Activated gamma-delta T cell (primary cell): ENCODE data around the gene UCP3.

ENCODE experiments used
- DNase-seq: peaks from one replicate; lab custom pipeline; 2025; lab: John Stamatoyannopoulos, UW
- total RNA-seq, 2 donors: gene quantifications; one replicate each; lab custom pipeline; 2026; lab: John Stamatoyannopoulos, UW

UCP3 gene, protein sequence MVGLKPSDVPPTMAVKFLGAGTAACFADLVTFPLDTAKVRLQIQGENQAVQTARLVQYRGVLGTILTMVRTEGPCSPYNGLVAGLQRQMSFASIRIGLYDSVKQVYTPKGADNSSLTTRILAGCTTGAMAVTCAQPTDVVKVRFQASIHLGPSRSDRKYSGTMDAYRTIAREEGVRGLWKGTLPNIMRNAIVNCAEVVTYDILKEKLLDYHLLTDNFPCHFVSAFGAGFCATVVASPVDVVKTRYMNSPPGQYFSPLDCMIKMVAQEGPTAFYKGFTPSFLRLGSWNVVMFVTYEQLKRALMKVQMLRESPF
- total RNA-seq = 4.5 to 4.7 reads per million in 2 donors

DNA sequence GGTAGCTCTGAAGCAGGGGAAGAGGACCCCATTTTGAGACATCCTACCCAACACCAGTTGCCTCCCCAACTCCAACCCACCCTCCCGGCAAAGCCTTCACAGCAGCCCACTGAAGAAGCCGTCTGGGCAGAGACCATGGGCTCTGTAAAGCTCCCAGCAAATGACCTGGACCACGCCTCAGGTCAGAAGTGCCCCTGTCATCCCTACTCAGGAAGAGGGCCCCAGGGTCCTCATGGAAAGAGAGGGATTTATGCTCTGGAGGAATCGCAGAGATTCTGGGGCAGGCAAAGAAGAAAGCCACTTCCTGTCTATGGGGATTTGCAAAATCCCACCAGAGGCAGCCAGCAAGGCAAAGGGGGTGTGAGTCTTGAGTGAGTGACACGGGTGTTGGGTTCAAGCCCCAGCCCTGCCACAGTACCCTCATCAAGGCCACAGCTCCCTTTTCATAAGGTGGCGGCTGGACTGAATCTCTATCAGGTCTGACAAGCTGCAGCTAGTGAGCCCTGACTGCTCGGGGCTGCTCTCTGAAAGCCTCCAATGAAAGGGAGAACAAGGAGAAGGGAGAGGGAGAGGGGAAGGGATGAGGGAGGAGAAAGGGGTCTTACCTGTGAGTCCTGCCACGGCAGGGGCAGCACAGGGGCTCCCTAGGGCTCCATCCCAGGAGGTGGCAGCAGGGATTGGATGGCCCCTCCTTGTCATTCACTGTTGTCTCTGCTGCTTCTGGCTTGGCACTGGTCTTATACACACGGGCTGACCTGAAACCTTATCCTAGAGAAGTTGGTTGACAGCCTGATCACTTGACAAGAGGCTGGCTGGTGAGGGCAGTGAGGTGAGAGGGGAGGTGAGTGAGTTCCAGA lies at the start of gene UCP3:
Gene UCP3 (minus strand): TSS at position 713 of the 857 bp plus-strand sequence. CDS start 2,043 bp downstream, outside the sequence.
- DNase-seq = no peak

DNA sequence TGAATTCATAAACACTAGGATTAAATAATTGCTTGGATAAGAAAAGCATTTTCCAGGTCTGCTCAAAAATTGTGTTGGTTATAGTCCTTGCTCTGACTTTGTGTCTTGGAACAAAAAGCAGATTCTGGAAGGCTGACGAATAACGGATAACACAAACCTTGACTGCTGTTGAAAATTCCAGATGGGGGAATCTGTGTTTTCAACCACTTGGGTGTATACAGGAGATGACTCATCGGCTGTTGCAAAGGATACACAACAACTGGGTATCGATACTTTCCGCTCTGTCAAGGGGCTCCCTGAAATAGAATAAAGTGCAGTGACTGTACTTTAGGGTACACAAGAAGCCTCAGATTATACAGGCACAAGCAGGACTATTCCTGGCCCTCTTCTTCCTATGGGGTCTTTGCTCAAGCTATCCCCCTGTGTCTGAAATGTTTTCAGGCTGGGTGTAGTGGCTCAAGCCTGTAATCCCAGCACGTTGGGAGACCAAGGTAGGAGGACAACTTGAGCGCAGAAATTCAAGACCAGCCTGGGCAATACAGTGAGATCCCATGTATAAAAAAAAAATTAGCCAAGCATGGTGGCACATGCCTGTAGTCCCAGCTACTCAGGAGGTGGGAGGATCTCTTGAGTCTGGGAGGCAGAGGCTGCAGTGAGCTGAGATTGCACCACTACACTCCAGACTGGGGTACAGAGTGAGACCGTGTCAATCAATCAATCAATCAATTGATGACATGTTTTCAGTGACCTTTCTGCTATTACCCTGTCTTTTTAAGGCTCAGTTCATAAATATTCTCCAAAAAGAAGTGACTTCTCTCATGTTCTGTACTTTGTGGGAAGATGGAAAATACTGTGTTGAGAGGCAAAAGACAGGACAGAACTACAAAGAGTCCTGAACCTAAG lies 48.6 kb upstream of the UCP3 start:
- DNase-seq = no peak

DNA sequence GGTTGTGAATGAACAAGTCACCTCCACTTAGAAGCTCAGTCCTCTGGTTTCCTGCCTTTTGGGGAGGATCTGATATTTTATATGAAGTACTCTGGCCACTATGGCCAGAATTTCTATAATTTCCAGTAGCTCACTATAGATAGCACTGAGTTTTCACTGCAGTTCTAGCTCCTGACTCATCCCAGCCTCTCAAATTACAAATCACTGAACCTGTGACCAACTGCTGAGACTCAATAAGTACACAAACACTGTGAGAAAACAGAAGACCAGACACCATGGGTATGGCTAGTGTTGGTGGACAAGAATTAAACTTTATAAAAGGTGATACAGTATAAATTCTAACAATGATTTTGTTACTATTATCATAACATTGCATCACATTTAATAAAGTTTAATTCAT lies 47.1 kb upstream of the UCP3 start:
- DNase-seq = no peak

DNA sequence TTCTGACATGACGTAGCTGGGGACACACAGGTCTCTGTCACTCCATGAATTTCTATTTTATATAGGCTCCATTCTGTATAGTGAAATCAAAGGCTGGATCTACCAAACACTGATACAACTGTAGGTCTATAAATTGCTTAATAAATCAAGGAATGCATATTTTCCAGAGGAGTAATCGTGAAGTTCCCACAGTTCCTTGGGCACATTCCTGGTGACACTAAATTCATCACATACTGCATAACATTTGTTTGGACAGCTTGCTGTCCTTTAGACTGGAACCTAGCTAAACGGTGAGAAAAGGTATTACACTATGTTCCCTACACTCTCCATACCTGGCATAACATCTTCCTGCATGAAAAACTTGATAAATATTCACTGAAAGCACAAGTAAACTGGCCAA lies 41.6 kb upstream of the UCP3 start:
- DNase-seq = no peak

DNA sequence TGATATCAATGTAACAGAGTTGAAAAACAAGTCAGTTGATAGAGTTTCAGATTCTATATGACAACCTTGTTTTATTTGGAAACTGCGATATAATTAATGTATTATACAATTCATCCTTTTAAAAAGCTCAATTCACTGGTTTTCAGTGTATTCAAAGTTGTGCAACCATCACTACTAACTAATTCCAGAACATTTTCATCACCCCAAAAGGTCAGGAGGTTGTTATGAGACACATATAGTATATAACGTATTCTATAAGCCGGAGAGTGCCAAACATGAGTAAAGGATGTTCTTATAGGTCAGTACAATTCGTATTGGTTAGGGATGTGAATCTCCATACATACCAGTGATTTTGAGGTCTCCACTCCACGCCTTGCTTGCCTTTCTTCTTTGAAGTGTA lies 40.1 kb upstream of the UCP3 start:
- DNase-seq = no peak

DNA sequence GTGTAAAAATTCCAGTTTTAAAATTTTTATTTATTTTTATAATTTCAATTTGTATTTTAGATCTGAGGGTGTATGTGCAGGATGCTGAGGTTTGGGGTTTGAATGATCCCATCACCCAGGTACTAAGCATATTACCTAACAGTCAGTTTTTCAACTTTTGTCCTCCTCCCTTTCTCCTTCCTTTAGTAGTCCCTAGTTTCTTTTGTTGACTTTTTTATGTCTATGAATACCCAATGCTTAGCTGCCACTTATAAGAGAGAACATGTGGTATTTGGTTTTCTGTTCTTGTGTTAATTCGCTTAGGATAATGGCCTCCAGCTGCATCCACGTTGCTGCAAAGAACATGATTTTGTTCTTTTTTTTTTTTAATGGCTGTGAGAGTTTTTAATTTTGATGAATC lies 35.7 kb upstream of the UCP3 start:
- no peak for DNase-seq

DNA sequence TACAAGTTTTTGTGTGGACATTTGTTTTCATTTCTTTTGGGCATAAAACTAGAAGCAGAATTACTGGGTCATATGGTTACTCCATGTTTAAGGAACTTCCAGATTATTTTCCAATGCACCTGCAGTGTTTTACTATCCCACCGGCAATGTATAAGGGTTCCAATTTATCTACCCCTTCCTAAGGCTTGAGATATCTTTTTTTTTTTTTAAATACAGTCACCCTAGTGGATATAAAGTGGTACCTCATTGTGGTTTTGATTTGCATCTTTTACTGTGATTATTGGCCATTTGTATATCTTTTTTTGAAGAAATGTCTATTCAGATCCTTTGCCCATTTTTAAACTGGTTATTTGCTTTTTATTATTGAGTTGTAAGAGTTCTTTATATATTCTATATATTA lies 34.6 kb upstream of the UCP3 start:
- DNase-seq = no peak

DNA sequence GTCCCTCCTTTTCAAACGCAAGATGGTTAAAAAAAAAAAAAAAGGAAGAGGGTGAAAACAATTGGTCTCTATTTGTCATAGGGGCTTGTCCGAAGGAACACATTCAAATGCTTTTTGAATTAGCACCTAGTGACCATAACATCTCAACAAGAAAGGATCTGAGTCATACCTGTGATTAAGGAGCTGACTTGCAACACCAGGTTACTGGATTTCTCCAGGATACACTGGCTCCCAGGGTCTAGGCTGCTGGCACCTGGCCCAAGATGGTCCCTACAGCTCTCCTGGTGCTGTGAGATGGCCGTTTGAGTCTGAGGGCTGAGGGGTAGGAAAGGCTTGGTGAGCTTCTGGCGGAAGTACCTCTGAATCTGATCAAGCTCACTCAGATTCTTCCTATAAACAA lies 28.4 kb upstream of the UCP3 start:
- no peak for DNase-seq

DNA sequence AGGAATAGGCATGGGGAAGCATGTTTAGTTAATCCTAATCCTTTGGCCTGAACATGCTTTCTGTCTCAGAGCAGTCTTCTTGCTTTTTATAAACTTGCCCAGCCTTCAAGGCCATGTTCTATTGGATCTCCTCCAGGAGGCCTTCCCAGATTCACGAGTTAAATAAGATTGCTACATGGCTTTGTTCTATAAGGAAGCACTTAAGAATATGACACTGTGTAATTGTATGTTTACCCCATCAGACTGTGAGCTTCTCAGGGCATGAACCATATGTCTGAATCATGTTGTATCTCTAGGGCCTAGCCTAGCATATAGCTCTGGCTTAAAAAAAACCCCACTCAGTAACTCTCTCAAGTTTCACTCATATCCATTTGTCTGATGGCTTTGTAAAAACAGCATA lies 26.4 kb upstream of the UCP3 start:
- no peak for DNase-seq

DNA sequence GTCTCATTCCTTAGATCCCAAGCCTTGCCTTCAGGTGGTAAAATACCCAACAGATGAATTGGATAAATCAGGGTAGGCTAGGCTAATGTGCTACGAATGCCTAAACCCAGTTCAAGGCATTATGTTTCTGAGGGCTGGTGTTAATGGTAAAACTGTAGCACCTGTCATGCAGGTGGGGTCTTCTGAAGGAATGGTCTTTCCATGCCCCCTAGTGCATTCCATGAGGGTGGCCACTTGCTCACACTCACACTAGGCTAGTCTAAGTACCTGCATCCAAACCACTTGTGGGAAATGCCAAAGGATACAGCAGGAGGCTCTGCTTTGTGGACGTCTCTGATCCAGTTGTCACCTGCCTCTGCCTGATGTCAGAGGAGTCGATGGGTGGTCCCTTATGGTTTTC lies 24.2 kb upstream of the UCP3 start:
- no peak for DNase-seq

DNA sequence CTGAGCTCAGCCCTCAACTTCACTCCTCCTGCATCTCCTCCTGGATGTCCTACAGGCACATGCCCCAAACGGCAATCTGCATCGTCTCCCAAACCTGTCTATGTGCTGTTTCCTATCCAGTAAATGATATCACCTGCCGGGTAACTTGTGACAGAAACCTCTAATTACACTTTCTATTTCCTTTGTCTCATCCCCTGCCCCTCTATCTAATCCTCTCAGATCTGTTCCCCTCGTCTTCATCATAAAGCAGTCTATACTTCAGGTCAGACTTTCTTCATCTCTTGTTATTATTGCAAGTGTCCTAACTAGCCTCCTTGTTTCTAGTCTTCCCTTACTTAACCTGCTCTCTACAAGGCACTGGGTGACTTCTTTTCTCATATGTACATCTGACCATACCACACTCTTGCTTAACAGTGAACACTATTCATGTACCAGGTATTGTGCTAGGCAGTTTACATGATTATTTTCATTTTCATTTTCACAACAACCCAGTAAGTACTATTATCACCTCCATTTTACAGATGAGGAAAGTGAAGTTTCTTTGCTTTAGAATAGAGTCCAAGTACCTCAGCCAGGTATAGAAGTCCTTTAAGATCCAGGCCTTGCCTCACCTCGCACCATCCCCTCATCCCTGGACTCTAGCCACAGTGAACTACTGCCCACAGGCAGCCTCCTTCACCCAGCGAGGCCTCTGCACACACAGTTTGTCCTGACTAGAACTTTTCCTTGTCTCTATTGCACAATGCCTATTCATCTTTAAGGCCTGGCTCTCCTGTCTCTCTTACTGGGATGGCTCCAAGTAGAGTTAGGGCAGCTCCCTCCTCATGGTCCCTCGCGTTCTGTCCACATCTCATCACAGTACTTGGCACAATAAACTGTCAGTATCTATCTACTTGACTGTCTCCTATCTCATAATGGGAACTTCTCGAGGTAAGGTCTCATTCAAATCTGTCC lies 22.1 kb upstream of the UCP3 start:
- no peak for DNase-seq

DNA sequence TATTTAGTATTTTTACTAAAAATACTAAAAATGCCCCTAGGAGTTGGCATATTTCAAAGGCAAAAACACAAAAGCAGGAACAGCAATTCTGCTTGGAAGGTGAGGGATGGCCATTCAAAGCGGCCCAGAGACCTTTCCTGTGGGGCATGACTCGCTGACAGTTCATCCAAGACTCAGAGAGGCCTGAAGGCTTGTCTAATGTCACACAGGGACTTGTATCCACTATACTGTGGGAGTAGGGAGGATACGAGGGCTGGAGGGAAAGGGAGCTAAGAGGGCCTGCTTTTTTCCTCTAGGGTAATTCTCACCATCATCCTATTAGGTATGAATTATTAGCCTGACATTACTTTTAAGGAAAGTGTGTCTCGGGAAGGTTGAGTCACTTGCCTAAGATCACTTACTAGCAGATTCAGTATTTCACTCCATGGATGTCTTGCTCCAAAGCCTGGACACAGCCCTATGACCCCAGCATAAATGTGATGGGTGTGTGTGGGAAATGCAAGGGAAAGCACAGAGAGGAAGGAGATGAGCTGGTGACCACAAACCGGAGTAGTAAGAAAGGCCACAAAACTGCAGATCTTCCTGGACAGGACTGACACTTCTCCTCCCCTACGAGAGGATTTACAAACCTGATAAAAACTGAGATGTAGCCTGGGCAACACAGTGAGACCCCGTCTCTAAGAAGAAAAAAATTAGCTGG lies 16.7 kb upstream of the UCP3 start:
- DNase-seq = no peak

DNA sequence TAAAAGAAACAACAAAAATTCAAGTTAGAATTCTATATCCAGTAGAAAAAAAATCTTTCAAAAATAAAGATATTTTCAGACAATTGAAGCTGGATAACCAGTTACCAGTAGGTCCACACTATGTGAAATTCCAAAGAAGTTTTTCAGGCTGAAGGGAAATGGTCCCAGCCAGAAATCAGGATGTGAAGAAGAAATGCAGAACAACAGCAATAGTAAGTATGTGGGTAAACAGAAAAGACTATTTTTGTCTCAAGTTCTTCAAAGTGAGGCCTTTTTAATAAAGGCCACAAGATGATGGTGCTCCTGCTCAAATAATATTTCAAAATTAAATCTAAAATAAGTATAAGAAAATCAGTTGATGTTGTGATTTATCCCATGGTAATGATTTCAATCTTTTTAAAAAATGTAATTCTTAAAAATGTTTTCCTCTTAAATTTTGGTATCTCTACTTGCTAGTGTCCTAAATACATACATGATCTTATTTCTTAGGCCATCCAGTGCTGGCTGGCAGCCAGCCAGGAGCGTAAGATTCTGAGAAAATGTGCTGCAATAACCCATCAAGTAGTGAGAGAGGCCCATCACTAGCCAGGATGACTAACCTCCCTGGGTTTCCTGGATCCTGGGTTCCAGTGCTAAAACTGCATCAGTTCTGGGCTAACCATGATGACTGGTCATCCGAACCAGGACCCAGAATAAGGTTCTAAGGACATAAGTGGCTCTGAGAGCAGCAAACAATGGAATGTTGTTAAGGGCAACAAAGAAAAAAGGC lies 15.6 kb upstream of the UCP3 start:
- DNase-seq = no peak

DNA sequence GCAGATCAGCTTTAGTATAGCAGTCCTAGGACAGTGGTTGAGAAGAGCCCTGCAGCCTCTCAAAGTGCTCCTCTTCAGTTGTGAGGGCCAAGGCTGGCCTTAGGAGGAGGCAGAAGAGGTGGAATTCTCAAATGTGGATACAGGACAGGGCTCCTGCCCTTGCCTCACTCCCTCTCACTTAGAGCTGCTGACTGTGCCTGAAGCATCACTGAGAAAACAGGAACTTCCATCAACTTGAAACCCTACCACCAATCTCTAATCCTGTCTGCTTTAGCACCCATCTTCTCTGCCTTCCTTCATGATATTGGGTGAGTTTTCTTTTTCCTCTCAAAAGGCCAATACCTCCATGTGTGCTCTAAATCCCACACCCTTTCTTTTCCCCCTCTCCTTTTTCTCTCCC lies 14.4 kb upstream of the UCP3 start:
- no peak for DNase-seq

DNA sequence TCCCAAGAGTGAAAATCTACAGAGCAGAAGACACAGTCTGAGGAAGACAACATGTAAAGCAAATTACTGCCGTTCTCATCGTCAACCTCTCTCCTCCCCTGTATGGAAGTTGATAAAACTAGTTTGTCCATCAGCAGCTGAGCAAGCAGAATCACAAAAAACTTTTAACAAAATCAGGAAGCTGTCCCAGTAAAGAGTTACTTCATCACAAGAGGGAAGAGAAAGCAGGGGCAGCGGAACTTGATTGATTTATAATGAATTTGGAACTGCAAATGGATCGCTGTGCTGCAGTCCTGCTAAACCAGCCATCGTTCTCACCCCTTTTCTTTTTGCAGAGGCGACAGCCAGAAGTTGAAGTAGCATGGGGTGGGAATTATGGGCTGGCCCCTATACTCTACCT lies 13.7 kb upstream of the UCP3 start:
- no peak for DNase-seq

DNA sequence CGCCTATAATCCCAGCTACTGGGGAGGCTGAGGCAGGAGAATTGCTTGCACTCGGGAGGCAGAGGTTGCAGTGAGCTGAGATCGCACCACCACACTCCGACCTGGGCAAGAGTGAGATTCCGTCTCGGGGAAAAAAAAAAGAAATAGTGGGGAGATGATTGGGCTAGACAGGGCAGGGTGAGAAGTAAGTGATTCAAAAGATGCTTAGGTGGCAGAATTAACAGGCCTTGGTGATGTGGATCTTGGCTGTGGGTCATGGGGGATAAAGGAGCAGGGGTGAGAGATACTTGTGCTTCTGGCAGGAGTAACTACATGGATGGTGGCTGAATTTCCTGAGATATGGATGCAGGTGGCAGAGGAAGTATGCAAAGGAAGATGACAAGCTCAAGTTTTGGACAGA lies 13.1 kb upstream of the UCP3 start:
- DNase-seq = no peak

DNA sequence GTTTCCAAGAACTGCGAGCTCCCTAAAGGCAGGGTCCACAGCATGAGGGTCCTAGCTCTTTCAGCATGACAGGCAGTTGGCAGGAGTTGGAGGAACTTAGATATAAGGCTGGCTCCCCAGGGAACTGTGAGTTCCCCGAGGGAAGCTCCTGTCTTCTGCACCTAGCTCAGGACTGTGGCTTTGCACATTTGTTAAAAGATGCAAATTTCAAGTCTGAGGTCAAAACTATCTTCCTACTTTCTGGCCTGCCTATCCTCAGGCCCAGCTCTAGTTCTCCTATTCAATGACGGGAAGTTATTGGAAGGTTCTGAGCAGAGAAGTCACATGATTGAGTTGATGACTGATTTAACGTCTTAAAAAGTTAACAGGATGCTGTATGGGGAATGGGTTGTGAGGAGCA lies 11.7 kb upstream of the UCP3 start:
- no peak for DNase-seq

DNA sequence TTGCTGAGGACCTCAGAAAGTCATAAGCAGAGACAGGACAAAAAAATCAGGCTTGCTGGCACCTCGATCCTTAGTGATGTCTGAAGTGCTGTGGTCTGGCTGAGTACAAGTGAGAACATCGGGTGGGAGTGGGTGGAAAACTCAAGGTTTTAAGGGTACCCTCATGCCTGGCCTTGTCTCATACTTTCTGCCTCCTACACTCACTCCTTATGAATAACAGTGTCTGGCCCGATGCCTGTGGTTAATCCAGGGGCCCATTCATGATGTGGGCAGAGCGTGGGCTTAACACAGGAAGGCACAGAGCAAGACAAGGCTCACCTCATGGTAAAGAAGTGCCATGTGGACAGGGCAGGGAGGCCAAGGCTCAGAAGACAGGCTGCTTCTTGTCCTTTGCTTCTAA lies 11.0 kb upstream of the UCP3 start:
- DNase-seq = no peak

DNA sequence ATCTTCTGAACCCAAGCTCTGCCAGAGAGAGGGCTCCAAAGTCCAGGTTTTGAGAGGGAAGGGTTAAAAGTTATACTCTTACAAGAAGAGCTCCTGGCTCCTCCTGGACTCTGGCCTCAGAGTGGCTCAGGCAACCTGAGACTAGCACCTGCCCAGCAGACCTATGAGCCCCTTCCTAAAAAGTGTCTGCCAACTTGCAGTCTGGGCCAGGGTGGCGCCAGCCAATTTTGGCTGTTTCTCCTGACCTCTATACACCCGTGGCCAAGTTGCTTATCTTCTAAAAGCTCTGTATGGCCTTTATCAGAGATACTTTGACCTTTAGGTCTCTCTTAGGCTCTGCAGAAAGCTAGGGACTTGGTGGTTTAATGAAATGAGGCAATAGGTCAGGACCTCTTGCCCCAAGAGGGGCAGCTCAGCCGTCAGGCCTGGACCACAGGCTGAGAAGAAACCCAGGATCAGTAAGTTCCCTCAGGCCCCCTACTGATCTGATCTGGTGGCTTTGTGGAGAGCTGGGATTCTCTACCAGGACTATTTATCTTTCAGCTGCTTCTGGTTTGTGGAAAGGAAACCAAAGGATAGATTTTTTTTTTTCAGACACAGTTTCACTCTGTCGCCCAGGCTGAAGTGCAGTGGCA lies 10.3 kb upstream of the UCP3 start:
- no peak for DNase-seq
